ENCODE data around the gene RAB1A.

DNA sequence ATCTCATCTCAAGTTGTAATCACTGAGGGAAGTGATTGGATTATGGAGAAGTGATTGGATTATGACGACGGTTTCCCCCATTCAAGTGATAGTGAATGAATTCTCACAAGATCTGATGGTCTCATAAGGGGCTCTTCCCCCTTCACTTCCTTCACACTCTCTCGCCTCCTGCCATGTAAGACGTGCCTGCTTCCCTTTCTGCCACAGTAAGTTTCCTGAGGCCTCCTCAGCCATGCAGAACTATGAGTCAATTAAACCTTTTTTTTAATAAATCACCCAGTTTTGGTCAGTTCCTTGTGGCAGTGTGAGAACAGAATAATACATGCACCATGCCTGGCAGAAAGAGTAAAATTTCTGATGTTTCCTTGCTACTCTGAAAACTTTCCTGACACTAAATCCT, 37.1 kb downstream of the RAB1A start:
- TF ChIP-seq, protein P1, sequence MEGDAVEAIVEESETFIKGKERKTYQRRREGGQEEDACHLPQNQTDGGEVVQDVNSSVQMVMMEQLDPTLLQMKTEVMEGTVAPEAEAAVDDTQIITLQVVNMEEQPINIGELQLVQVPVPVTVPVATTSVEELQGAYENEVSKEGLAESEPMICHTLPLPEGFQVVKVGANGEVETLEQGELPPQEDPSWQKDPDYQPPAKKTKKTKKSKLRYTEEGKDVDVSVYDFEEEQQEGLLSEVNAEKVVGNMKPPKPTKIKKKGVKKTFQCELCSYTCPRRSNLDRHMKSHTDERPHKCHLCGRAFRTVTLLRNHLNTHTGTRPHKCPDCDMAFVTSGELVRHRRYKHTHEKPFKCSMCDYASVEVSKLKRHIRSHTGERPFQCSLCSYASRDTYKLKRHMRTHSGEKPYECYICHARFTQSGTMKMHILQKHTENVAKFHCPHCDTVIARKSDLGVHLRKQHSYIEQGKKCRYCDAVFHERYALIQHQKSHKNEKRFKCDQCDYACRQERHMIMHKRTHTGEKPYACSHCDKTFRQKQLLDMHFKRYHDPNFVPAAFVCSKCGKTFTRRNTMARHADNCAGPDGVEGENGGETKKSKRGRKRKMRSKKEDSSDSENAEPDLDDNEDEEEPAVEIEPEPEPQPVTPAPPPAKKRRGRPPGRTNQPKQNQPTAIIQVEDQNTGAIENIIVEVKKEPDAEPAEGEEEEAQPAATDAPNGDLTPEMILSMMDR (IDR thresholded peaks at IDR 0.05; ENCODE audit: low read depth, low read length, poor library complexity, severe bottlenecking), result no peak
- TF ChIP-seq EZH2phosphoT487 (IDR thresholded peaks at IDR 0.05; ENCODE audit: borderline replicate concordance, low read length), result no peak

Measured in DOHH2 (cell line).